GM19328 (cell line): ENCODE data around the gene PPP1R15B.

Experiments
- ATAC-seq: cut with Tn5 transposase; IDR thresholded peaks from one replicate; pipeline ENCODE4 v1.9.1; 2021; ENCODE audit warnings: mild to moderate bottlenecking, moderate library complexity; ENCODE audit not compliant: unreplicated experiment

PPP1R15B gene

DNA sequence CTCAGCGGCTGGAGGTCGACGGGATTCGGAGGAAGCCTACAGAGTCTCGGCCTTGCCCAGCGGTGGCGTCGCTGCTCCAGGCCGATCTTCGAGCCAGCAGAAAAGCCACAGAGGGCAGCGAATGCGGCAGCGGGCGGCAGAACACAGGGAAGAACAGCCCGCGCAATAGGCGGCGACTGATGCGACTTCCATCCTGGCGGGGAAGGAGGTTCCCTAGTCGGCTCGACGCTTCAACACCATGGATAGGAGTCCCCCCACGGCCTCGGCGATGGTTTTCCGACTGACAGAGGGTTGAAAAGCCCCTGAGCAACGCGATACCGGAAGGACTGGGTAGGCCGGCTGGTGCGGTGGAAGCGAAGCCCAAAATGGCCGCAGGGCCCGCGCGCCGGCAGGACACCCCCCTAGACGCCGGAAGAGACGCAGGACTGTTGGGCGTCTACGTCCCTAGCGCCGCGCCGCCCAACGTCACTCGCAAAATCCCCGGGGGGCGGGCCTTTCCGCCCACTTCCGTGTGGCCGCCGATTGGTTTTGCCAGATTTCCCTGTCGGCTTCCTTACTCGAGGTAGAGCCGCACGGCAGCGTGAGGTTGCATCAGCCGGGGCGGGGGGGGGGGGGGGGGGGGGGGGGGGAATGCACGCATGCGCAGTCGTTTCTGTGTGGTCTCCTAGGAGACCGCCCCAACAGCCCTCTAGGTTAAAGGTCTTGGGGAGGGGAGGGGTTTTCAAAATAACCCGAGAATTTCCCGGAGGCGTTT, at the start of gene PPP1R15B:
Gene PPP1R15B, minus strand, starts transcription at position 367 of the 754 bp plus-strand sequence. CDS start 406 bp downstream, outside the sequence.
- ATAC-seq, result peak; percentile 93

DNA sequence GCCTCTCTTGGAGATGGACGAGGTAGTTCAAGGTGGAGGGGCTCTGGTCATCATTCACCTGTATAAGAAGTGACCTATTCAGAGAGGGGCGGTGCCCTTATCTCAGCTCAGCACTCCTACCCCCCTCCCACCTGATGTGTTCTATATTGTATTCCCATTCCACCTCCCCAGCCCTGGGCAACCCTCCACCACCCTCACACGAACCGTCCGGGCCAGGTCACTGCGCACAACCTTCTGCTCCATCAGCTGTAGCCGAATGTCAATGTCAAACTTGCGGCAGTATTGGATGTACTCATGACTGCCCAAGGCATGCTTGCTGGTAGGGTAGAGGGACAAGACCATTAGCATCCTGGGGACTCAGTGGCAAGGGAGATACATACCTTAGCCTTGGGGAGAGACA, 48.7 kb upstream of the PPP1R15B start:
- ATAC-seq, result no peak

DNA sequence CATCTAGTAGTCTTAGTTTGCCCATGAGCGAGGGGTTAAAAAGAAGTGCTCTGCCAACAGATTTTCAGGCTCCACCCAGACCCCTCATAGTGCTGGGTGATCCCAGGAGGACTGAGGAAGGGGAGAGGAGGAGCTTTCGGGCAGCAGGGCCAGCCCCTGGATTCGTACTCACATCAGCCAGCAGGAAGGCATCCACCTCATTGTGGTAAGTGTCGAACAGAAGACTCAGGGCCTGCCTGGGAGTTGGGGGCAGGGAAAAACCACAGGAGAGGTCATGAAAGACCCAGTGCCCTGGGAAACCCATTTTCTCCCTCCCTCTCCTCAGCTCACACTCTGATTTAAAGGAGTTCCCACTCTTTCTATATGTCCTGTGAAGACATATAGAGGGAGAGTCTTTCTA, 48.1 kb upstream of the PPP1R15B start:
- no peak for ATAC-seq

DNA sequence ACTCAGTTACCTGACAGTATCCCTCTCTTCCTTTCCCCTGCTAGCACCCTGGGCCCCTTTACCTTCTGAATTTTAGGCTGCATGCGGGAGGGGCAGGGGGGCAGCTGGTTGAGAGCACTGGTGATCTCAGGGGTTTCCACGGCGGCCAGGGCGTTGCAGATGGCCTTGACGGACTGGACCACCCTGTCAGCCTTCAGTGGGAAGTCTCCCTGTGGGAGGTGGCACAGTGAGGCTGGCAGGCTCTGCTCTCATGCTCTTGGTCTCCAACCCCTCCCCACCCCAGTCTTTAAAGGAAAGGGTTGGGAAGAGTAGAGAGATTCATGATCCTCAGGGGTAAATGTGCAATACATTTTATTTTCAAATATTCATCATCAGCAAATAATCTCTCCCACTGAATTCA, 46.0 kb upstream of the PPP1R15B start:
- no peak for ATAC-seq

DNA sequence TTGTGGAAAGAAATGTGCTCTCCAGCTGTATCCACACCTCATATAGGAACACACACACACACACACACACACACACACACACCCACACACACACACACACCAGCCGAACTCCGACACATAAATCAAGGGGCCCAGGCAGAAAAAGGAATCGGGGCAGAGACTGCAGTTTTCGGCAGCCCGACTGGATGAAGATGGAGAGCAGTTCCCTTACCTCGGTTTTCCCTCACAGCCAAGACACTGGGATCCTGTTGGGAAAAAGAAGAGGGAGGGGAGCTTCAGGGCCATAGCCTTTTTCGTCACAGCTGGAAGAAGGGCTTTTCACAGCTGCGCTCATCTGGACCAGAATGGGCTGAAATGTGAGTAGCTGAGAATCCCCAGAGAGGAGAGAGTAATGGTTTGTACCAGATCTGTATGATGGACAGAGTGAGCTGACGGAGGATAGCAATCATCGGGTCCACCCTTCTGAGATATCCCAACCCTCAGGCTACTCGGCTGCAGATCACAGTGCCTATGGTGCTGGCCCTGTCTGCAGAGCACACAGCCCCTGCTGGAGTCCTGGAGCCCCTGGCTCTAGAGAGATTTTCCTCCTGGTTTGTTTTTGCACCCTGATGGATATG, 45.3 kb upstream of the PPP1R15B start:
- no peak for ATAC-seq

DNA sequence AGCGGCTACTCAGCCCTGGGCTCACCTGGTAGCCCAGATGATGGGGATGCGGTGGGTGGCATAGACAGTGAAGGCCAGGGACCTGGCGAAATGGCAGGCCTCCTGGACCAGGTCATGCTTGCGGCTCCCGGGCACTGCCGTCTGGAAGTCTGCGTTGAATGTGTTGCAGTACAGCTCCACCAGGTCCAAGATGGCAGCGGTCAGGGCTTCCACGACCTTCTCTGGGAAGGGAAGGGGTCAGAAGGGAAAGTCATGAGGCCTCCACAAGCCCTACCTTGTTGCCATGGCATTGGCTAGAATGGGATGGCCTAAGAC, 44.2 kb upstream of the PPP1R15B start:
- ATAC-seq, result no peak

DNA sequence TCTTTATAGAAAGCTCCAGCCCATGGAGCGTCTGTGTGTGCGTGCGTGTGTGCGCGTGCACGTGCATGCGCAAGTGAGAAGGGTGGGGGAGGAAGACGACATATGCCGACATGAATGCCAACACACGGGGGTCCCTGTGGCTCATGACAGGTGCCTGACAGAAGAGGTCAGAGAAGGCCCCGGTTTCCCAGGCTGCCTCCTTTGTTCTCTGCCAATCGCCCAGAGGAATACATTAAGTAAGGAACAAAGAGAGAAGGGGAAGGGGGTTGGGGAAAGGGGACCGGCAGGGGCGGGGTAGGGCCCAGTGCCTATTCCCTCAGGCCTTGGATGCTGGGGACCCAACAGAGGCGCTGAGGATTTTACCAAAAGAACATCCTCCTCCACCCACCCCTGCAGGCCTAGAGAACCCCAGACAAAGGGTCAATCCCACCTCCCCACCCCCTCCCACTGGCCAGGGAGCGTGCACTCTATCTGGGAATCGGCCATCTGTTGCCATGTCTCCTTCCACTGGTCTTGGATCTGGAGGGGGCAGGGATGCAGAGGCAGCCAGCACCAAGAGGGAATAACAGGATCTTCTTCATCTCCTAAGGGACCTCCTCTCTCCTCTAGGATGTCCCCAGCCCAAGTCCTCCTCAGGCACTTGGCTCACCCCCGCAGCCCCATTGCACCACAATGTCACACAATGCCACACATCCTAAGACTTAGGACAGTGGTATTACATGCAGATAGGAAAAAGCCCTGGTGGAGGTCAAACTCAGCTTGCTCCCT, 43.6 kb upstream of the PPP1R15B start:
- no peak for ATAC-seq

DNA sequence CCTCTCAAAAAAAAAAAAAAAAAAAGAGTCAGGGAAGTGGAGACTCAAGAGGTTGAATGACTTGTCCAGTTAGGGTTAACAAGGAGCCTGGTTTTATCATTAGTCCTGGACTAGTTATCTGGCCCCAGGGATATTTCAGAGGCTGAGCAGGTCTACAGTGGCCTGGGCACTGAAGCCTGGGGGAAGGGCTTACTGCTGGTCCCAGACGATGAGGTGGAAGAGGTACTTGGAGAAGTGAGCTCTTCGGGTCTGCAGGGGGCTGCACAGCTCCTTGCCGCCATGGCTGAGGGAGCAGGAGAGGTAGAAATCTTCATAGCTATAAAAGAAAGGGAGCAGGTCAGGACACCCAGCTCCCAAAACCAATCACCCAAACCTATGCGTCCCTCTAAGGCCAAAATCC, 42.9 kb upstream of the PPP1R15B start:
- ATAC-seq, result no peak

DNA sequence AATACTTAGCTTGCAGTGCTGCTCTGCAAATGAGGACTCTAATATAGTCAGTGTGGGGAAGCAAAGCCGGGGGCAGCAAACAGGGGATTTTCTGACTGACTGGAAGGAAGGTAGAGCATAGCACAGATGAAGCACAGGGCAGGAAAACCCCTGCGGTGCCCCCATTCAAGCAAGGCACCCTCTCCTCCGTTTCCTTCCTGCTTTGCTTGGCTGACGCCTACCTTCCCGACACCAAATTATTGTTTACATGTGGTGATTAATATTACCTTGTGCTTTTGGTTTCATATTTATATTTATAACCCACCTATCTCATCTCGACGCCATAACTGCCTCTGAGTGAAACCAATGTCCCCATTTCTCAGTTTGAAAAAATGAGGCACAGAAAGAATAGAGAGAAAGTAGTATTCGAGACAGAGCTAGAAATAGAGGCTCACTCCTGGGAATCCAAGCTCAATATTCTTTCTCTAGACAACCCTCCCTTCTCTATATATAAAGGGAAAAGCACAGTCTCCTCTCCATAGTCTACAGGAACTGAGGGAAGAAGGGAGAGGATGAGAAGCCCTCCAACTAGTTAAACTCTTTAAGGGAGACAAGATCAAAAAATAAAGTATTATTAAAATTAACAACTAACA, 41.6 kb upstream of the PPP1R15B start:
- peak; percentile 78 for ATAC-seq

DNA sequence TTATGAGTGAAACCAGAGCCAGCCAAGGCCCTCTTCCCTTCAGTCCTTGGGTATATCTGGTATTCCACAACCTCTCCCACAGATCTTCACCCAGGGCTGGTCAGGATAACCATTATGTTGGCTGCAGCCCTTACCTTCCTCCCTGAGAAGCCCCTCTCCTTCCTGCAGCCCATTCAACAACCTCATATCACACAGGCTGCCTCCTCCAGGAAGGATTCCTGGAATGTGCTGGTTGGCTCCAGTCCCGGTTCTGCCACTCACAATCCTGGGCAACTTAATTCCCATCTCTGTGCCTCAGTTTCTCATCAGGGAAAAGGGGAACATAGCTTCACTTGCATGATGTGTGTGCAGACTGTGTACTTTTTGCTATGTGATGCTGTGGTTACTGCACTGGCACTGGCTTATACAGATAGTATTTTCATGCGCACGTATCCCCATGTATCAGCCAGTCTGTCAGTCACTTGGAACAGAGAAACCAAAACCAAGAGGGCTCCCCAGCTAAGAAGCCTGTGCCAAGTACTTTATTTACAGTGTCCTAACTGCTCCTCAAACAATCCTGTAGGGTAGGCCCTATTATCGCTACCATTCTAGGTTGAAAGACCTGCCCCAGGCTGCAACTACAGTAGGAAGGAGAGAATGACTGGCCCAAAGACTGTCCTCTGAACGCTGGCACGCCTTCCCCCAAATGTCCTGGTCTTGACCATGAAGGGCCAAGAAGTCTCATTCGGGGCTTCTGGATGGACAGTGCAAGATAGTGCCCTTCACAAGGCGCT, 39.9 kb upstream of the PPP1R15B start:
- ATAC-seq, result no peak

DNA sequence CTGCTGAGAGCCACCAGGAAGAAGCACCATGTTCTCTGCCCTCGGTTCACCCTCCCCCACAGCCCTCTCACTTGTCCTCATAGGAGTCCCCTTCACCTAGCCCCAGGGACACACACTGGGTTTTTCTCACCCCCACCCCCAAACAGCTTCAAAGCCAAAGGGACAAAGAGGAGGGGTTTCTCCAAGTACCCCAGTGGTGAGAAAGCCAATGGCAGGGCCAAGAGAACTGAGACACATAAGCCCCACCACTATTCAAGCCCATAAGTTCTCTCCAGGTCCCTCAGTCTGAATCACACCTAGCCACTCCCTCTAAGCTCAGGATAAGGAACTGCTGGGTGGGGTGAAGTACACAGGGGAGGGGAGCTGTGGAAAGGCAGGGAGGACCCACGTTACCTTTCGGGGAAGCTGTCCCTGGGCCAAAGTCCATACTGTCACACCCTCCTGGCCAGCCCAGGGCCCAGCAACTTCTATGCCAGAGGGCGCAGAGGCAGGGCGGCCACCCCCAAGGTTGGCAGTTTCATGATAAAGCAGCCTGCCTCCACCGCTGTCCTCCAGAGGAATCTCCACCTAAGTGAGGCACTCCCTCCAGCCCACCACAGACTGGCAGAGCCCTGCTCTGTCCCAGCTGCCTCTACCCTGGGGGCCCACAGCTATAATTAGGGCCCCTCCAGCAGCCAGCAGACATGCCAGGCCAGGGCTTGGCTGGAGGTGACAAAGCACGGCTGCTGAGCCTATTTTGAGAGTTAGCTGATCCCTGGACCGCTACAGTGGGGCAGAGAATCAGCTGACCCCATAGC, 39.0 kb upstream of the PPP1R15B start:
- no peak for ATAC-seq

DNA sequence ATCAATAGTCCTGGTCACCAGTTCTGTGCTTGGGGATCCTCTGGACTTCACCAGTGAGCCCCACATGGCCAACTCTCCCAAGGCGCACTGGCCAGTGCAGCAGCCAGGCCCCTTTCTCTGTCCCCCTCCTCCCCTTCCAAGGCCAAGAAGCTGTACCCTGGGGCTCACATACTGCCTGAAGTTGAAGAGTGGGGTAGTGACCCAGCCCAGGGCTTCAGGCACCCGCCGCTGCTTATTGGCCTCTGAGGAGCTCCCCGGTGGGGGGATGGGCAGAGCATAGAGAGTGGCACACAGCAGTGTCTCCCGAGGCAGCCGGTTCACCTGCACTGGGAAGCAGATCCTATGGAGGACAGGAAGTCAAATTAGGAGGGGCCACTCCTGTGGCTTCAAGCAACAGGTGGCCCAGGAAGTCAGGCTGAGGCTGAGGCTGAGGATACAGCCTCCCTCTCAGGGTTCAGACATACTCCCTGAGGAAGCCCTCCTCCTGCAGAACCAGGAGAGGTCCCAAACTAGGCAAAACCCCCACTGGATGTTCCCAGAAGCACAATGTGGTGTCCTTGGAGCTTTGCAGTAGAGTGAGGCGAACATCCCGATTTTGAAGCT, 38.2 kb upstream of the PPP1R15B start:
- ATAC-seq, result no peak

DNA sequence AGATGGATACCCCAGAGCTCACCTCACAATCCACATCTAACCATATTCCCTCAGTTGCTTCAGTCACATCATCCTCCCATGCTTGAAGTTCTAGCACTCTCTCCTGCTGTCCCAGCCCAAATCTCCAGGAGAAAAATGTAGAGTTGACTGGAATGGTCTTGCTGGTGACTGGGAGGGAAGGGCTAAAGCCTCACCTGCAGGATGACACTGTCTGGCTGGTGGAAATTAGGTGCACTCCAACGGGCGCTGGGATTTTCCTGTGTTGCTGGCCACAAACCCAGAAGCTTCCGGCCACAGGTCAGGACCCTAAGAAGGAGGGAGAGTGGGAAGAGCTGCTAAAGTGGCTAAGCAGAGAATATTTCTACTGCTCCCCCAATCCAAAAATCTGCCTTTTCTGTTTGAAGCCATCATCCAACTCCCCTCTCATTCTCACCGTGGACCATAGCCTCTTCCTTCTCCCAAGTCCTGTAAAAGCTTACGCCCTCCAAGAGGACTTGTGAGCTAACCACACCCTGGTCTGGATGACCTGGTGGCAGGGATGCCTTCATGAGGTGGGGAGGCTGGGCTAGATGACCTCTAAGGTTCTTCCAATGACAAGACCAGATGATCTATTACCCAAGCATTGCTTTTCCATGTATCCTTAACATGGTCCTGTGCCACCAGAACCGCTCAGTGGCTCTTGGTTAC, 37.5 kb upstream of the PPP1R15B start:
- no peak for ATAC-seq

DNA sequence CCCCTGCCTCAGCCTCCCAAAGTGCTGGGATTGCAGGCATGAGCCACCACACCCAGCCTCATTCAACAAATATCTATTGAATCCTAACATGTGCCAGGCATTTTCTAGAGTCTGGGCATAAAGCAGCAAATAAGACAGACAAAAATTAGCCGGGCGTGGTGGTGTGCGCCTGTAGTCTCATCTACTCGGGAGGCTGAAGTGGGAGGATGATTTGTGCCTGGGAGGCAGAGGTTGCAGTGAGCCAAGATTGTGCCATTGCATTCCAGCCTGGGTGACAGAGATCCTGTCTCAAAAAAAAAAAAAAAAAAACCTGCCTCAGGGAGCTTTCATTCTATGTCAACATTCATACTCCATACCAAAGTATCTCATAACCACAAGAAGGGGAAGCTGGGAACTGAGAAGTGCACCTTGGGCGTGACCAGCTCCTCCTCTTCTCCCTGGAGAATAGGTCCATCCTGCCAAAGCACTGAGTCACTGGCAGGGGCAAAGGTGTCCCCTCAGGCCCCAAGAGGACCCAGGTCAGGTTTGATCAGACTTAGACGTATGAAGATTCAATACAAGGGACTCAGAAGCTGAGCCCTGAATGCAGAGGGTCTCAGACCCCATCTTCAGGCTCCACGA, 36.8 kb upstream of the PPP1R15B start:
- ATAC-seq, result no peak

DNA sequence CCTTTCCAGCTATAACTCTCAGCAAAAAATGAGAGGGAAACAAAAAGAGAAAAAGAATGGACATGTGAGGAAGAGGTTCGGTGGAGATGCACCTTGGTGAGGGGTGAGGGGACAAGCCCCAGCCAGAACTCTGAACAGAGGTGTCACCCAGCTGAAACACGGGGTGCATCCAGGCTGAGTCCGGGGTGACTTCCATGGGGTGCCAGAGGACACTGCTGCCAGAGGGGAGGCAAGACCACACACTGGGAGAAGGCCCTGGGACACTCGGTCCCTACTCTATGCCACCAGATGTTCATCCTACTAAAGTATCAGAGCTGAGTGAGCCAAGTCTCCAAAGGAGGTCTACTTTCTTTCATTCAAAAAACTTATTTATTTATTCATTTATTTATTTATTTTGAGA, 36.1 kb upstream of the PPP1R15B start:
- no peak for ATAC-seq

DNA sequence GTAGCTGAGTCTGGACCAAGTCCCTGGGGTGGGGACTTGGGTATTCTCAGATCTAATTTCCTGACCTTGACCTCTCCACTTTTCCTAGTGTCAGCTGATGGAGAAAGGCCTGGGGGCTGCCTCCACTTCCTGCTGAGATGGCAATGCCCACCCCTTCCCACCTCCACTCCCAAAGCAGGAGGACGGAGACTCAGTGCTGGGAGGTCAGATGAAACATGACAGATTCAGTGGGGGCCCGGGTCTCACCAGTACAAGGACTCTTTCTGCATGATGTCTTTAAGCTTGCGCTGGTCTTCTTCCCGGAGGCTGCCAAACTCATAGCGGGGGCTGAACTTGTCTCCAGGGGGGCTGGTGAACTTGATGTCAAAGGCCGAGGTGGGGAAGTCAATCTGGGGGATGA, 35.6 kb upstream of the PPP1R15B start:
- ATAC-seq, result no peak

DNA sequence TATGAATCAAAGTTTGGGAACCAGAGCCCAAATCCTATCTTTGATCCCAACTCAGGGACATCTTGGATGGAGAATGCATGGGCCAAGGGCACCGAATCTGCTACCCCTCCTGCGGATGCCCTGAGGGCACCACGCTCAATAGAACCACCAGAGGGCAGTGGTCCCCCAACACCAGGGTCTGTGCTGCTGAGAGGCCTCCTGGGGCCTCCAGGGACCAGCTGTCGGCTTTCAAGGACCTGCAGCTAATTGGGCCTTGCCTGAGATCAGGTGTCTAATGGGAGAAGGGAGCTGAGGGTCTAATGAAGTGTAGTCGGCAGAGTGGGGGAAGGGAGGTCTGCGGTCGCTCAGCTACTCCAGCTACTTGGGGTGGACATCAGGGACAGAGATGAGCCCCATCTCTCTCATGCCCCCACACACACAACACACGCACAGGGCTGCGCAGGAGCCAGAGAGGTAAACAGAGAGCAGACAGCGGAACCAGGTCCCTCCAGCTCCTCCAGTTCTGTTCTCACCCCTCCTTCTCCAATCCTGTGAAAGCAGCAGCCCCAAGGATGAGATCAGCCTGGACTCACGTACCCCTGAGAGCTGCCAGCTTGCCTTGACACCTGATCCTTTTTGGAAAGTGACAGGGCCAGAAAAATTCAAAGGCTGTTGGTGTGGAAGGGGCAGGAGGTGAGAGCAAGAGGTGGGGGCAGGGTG, 34.9 kb upstream of the PPP1R15B start:
- ATAC-seq, result peak; percentile 70

DNA sequence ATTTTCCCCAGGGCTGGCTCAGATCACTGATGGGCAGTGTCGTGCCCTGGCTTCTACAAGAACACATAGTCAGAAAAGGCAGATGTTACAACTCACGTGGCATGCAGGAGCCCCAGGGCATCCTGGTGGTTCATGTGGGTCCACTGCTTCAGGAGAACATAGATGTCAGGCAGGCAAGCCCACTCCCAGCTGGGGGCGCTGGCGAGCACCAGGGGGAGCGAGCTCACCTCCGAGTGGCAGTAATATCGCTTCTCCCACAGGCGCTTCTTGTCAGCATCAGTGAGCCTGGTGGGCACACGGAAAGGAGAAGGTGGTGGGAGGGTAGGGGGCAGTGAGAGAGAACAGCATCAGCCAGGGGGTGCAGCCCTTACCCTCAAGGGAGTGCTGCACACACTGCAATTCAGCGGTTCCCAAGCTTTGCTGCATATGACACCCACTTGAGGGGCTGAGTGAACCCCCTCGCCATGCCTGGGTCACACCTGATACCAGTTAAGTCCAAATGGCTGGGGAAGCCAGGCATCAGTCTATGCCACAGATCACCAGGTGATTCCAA, 34.3 kb upstream of the PPP1R15B start:
- no peak for ATAC-seq
